SIG-M5 treated with dmso at 0.1 percent for 504 hours (cell line): ENCODE results near the gene CRLF2.
"Not testable (repeated sequence)": the region's sequence is repeated elsewhere in the genome, so short reads cannot be mapped to it uniquely, and the experiment has no call there.

Experiments
- DNase-seq: peaks from one replicate; lab custom pipeline; 2025; ENCODE audit not compliant: unreplicated experiment; lab: John Stamatoyannopoulos, UW

The CRLF2 gene

GRCh38 chrX:1169189-1169588 lies 43.3 kb downstream of the CRLF2 start:
- DNase-seq: no peak

GRCh38 chrX:1167918-1168481 lies 44.4 kb downstream of the CRLF2 start:
- DNase-seq: no peak

DNA sequence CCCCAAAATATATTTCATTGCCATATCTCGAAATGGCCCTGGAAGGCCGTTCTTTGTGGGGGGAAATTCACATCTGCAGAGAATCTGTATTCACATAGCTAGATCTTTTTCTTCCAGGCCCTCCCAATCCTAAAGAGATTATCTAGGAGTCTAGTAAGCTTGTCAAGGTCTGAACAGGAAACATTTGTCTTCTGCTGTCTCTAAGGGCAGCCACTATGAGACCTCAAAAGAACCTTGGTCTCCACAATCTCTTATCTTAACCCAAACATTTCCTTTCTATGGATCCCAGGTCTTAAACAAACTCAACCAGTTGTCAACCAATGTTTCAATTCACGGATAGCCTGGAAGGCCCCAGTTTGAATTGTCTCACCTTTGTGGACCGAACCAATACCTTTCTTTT lies 45.0 kb downstream of the CRLF2 start:
- DNase-seq: no peak

DNA sequence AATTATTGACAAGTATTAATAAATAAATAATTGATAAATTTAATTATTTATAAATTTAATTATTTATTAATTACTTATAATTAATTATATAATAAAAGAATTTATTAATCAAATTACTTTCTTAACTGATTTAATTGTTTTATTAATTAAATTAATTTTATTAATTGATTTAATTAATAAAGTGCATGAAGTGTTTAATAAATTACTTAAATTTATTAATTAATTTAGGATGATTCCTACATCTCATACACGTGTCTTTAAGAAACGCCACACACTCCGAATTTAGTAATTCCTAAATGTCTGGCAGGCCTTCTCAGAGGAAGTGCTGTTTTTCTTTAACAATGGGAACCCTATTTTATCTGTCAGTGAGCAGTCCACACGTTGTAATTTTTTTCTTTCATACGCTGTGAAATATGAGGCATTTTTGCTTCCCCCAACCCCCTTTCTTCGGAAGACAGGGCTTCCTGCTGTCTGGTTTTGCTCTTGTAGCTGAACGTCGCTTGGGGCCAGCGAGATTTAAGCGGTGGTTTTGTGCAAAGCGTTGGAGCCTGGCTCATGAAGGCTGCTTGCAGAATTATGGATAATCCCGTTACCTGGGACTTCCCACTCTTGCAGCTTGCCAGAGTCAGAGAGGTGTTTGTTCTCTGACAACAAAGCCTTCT lies 46.8 kb downstream of the CRLF2 start:
- no peak for DNase-seq

GRCh38 chrX:1164322-1165288 lies 47.8 kb downstream of the CRLF2 start:
- no peak for DNase-seq

- no peak for DNase-seq
Observed at GRCh38 chrX:1163231-1163630, 49.2 kb downstream of the CRLF2 start.

GRCh38 chrX:1162119-1162916 lies 50.1 kb downstream of the CRLF2 start:
- no peak for DNase-seq

GRCh38 chrX:1159548-1159947 lies 52.9 kb downstream of the CRLF2 start:
- no peak for DNase-seq

GRCh38 chrX:1156681-1157455 lies 55.6 kb downstream of the CRLF2 start:
- not testable (repeated sequence) for DNase-seq

DNA sequence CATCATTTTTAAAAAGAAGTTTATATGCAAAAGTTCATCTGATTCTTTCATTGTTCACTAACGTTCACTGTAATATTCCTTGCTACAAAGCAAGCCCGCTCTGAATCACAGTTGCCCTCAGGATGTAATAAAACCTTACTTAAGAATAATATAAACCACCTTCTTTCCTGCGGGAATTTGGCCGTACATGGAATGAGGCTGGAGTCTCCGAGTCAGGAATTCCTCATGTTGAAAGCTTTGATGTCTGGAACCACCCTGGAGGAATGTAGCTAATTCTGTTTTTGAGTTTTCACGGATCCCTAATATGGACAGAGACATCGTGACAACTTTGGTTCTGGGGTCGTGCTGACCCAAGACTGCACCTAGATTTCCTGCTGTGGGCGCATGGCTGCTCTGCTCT lies 58.5 kb downstream of the CRLF2 start:
- DNase-seq: no peak

DNA sequence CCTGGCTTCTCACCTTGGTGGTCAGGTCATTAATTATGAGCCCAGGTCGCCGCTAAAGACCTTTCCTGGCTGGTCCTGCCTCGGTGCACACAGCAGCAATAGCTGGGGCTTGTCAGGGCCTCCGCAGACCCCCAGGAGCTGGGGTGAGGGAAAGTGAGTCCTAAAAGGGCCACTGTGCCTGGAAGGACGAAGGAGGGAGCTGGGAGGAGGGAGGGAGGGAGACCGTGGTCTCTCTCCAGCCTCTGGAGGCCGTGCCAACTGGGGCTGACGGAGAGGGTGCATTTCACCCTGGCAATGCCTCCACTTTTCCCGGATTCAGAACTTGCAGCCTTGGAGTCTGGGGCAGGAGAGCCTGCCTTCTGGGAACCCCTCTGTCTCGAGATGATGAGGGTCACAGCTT lies 60.4 kb downstream of the CRLF2 start:
- no peak for DNase-seq

- DNase-seq: no peak
Observed at GRCh38 chrX:1151378-1152077, 60.9 kb downstream of the CRLF2 start.

DNA sequence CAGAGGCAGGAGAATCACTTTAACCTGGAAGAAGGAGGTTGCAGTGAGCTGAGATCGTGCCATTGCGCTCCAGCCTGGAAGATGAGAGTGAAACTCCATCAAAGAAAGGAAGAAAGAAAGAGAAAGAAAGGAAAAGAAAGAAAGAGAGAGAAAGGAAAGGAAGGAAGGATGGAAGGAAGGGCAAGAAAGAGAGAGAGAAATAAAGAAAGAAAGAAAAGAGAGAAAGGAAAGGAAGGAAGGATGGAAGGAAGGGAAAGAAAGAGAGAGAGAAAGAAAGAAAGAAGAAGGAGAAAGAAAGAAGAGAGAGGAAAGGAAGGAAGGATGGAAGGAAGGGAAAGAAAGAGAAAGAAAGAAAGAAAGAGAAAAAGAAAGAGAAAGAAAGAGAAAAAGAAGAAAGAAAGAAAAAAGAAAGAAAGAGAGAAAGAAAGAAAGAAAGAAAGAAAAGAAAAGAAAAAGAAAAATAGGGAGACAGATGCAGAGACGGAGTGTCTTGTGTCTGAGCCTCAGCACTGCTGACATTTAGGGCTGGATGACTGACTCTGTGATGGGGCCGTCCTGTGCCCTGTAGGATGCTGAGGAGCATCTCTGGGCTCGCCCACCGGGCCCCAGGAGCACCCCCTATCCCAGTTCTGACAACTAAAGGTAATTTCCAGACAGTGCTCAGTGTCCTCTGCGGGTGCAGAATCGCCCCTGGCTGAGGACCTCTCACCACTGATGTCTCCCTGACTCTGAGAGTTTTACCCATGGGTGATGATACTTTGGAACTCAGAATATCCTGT lies 61.7 kb downstream of the CRLF2 start:
- DNase-seq: no peak

GRCh38 chrX:1147611-1148515 lies 64.6 kb downstream of the CRLF2 start:
- no peak for DNase-seq

GRCh38 chrX:1144293-1144692 lies 68.2 kb downstream of the CRLF2 start:
- no peak for DNase-seq
